Progenitor cell of endocrine pancreas (in vitro differentiated cells): ENCODE measurements around the gene CNTNAP2. TPM values are rescaled to one million over a fixed set of nuclear protein-coding genes. Genes with fewer than 3 reads are reported as not detected.

ENCODE experiments used
- DNase-seq: peaks from one replicate; pipeline ENCODE4 v3.0.0; 2021; ENCODE audit warnings: low spot score; ENCODE audit not compliant: unreplicated experiment
- H3K27ac Mint-ChIP-seq: 2 replicates; pipeline ENCODE4 v1.8.0; 2021; ENCODE audit warnings: mild to moderate bottlenecking, moderate library complexity, mixed read lengths
- H3K27me3 Mint-ChIP-seq: 2 replicates; pipeline ENCODE4 v1.8.0; 2021; ENCODE audit warnings: mixed read lengths
- H3K36me3 Mint-ChIP-seq: 2 replicates; pipeline ENCODE4 v1.8.0; 2022; ENCODE audit warnings: mixed read lengths; ENCODE audit not compliant: insufficient read depth
- H3K4me1 Mint-ChIP-seq: 2 replicates; pipeline ENCODE4 v1.8.0; 2021; ENCODE audit warnings: low read depth, mixed read lengths
- H3K4me3 Mint-ChIP-seq: 2 replicates; pipeline ENCODE4 v1.8.0; 2021; ENCODE audit warnings: low read depth, mild to moderate bottlenecking, moderate library complexity, mixed read lengths
- H3K9me3 Mint-ChIP-seq: 2 replicates; pipeline ENCODE4 v1.8.0; 2021; ENCODE audit warnings: low read depth, mixed read lengths
- CTCF ChIP-seq: fragments of 200-600 bp; sonication (generic); IDR thresholded peaks from one replicate; pipeline ENCODE4 v1.5.0; 2021; ENCODE audit warnings: antibody characterized with exemption, mild to moderate bottlenecking; ENCODE audit not compliant: unreplicated experiment
- total RNA-seq: library from RNA; stranded (reverse); gene quantifications from 2 replicates; pipeline ENCODE4 v1.2.1, GENCODE V29; 2021

CNTNAP2 gene
- total RNA-seq, 1 donor from 2014 or later: 6.5 TPM

- no peaks in the 10 kb centered on the region for H3K27me3 Mint-ChIP-seq
- H3K4me3 Mint-ChIP-seq: no peak overlapping the region
- peaks cover 4% of the 10 kb centered on the region for H3K4me1 Mint-ChIP-seq
- TF ChIP-seq CTCF: no peak
- no peak for DNase-seq
- H3K36me3 Mint-ChIP-seq: no peaks in the 10 kb centered on the region
- no peak overlapping the region for H3K27ac Mint-ChIP-seq
- H3K9me3 Mint-ChIP-seq: peaks cover 11% of the 10 kb centered on the region
Measured at GRCh38 chr7:146937836-146938235, 821.2 kb downstream of the CNTNAP2 start.

- Mint-ChIP-seq H3K27me3 (no peaks in the 10 kb centered on the region), H3K4me3 (no peak overlapping the region)
Measured at GRCh38 chr7:146943483-146943882, 826.9 kb downstream of the CNTNAP2 start.

GRCh38 chr7:146948703-146949102, 832.1 kb downstream of the CNTNAP2 start:
- DNase-seq: no peak
- Mint-ChIP-seq H3K27ac (no peak overlapping the region), H3K4me1 (no peaks in the 10 kb centered on the region), H3K4me3 (no peak overlapping the region), H3K36me3 (no peaks in the 10 kb centered on the region), H3K27me3 (no peaks in the 10 kb centered on the region), H3K9me3 (peaks cover 3% of the 10 kb centered on the region)
- TF ChIP-seq CTCF: no peak

More at GRCh38 chr7:146943483-146943882, 826.9 kb downstream of the CNTNAP2 start:
- no peak for DNase-seq
- TF ChIP-seq CTCF: no peak
- no peaks in the 10 kb centered on the region for H3K4me1 Mint-ChIP-seq
- H3K27ac Mint-ChIP-seq: no peak overlapping the region
- peaks cover 9% of the 10 kb centered on the region for H3K9me3 Mint-ChIP-seq
- no peaks in the 10 kb centered on the region for H3K36me3 Mint-ChIP-seq

- no peak for TF ChIP-seq CTCF
- H3K4me3 Mint-ChIP-seq: no peak overlapping the region
- peaks cover under 1% of the 10 kb centered on the region for H3K9me3 Mint-ChIP-seq
- H3K36me3 Mint-ChIP-seq: no peaks in the 10 kb centered on the region
- no peak overlapping the region for H3K27ac Mint-ChIP-seq
- H3K27me3 Mint-ChIP-seq: no peaks in the 10 kb centered on the region
- no peak for DNase-seq
- H3K4me1 Mint-ChIP-seq: peaks cover 2% of the 10 kb centered on the region
Measured at GRCh38 chr7:146956321-146956720, 839.7 kb downstream of the CNTNAP2 start.

GRCh38 chr7:146956853-146957252, 840.3 kb downstream of the CNTNAP2 start:
- Mint-ChIP-seq H3K4me1 (peaks cover 2% of the 10 kb centered on the region), H3K9me3 (no peaks in the 10 kb centered on the region), H3K4me3 (no peak overlapping the region), H3K27me3 (no peaks in the 10 kb centered on the region), H3K36me3 (no peaks in the 10 kb centered on the region), H3K27ac (no peak overlapping the region)
- no peak for TF ChIP-seq CTCF
- no peak for DNase-seq
